Lung (tissue), 12 donors: ENCODE results near the gene SNED1. TPM values are rescaled to one million over a fixed set of nuclear protein-coding genes. Genes with fewer than 3 reads are reported as not detected.

Source experiments
- ATAC-seq: fragments of 200-7000 bp; cut with Tn5 transposase; one replicate; pipeline ENCODE4 v1.9.1; 2020; ENCODE audit warnings: moderate number of reproducible peaks; ENCODE audit not compliant: insufficient read depth, low FRiP score
- DNase-seq, 3 donors: peaks; one replicate each; pipeline ENCODE4 v3.0.0-alpha.2; 2013 to 2017
- H3K27ac ChIP-seq, 2 donors: one replicate each; pipeline ENCODE4 v1.5.1; 2013; ENCODE audit warnings: mild to moderate bottlenecking in 2 of 2, moderate library complexity in 2 of 2, control low read depth in 1 of 2, inconsistent platforms in 1 of 2, low read depth in 1 of 2, low read length in 1 of 2
- H3K27me3 ChIP-seq, 3 donors: one replicate each; pipeline ENCODE4 v1.5.1; 2013; ENCODE audit warnings: low read length in 2 of 3; ENCODE audit not compliant: control insufficient read depth in 3 of 3, insufficient read depth in 3 of 3
- H3K36me3 ChIP-seq, 4 donors: one replicate each; pipeline ENCODE4 v1.5.1; 2013; ENCODE audit warnings: low read length in 4 of 4, mild to moderate bottlenecking in 1 of 4, moderate library complexity in 1 of 4; ENCODE audit not compliant: control insufficient read depth in 4 of 4, insufficient read depth in 4 of 4
- H3K4me1 ChIP-seq, 5 donors: one replicate each; pipeline ENCODE4 v1.5.1; 2013; ENCODE audit warnings: low read length in 5 of 5, mild to moderate bottlenecking in 2 of 5, moderate library complexity in 1 of 5; ENCODE audit not compliant: control insufficient read depth in 5 of 5, insufficient read depth in 5 of 5
- H3K4me3 ChIP-seq: one replicate; pipeline ENCODE4 v1.5.1; 2013; ENCODE audit warnings: mild to moderate bottlenecking, control low read depth, moderate library complexity
- H3K9ac ChIP-seq, 2 donors: one replicate each; pipeline ENCODE4 v1.5.1; 2013; ENCODE audit warnings: low read length in 2 of 2, control low read depth in 1 of 2; ENCODE audit not compliant: insufficient read depth in 1 of 2
- H3K9me3 ChIP-seq, 4 donors: one replicate each; pipeline ENCODE4 v1.5.1; 2013; ENCODE audit warnings: low read length in 3 of 4, mild to moderate bottlenecking in 1 of 4, moderate library complexity in 1 of 4; ENCODE audit not compliant: control insufficient read depth in 4 of 4, insufficient read depth in 3 of 4
- CTCF ChIP-seq: IDR thresholded peaks from 2 replicates; pipeline ENCODE4 v1.5.1; 2012; ENCODE audit warnings: mild to moderate bottlenecking; ENCODE audit errors: control extremely low read depth, extremely low read depth
- WGBS, 2 donors: extraction: QIAGEN DNeasy Blood & Tissue Kit; methylation state at CpG; one replicate each; pipeline ENCODE4 v1.1.7; 2013; 5-methylcytosine and 5-hydroxymethylcytosine counted together
- polyA plus RNA-seq, 2 donors: library from polyadenylated mRNA; stranded (reverse); fragments of 200-250 nt; gene quantifications; one replicate each; pipeline ENCODE4 v1.2.1, GENCODE V29; 2013
- total RNA-seq, 2 donors: library from RNA; depleted of rRNA in 1 of 2; stranded (reverse); fragments of >200 nt in 1 of 2; gene quantifications; one replicate each; pipeline ENCODE4 v1.2.1, GENCODE V29; 2014 to 2021
- donor health status: control.
- donor health status: control.
- donor health status: Bipolar disorder and iron deficiency.
- donor health status: healthy.
- donor health status: DM: yes; HTN: yes; CAD: no.

The SNED1 gene
- total and polyA plus RNA-seq, 4 donors: 5.9 to 74.6 (median 34.7) TPM

- Histone ChIP-seq H3K4me1 (no peaks in the 10 kb centered on the region), H3K9me3 (no peaks in the 10 kb centered on the region), H3K36me3 (peaks cover 0 to 16% (median 7%) of the 10 kb centered on the region in 4 donors), H3K27me3 (no peaks in the 10 kb centered on the region), H3K9ac (no peak overlapping the region), H3K4me3 (no peak overlapping the region), H3K27ac (no peak overlapping the region)
- no peak for TF ChIP-seq CTCF
- DNase-seq: no peak
- WGBS, 2 donors: 84 to 88% methylated on average over 5 of the region's 5 CpGs
- ATAC-seq: no peak
Observed at GRCh38 chr2:241121008-241121407, 122.6 kb downstream of the SNED1 start.

GRCh38 chr2:241122376-241123002 lies 124.1 kb downstream of the SNED1 start:
- Histone ChIP-seq H3K27me3 (no peaks in the 10 kb centered on the region), H3K9ac (no peak overlapping the region), H3K9me3 (no peaks in the 10 kb centered on the region), H3K27ac (no peak overlapping the region), H3K4me1 (no peaks in the 10 kb centered on the region), H3K4me3 (no peak overlapping the region), H3K36me3 (peaks cover 0 to 12% (median 8%) of the 10 kb centered on the region in 4 donors)
- DNase-seq: no peak
- whole genome bisulfite sequencing, 2 donors: 90 to 96% methylated on average over 19 of the region's 19 CpGs
- ATAC-seq: no peak
- no peak for TF ChIP-seq CTCF

- Histone ChIP-seq H3K9me3 (no peaks in the 10 kb centered on the region), H3K27me3 (no peaks in the 10 kb centered on the region), H3K36me3 (peaks cover 0 to 12% (median 8%) of the 10 kb centered on the region in 4 donors), H3K27ac (no peak overlapping the region), H3K9ac (no peak overlapping the region), H3K4me3 (no peak overlapping the region), H3K4me1 (no peaks in the 10 kb centered on the region)
- DNase-seq: no peak
- TF ChIP-seq CTCF: no peak
- 89 to 91% methylated on average over 16 of the region's 16 CpGs for WGBS, 2 donors
- no peak for ATAC-seq
Observed at GRCh38 chr2:241123816-241124536, 125.6 kb downstream of the SNED1 start.
